SH-SY5Y (cell line): ENCODE measurements around the gene YIF1B.

Experiments used
- GATA2 ChIP-seq: IDR thresholded peaks from 2 replicates; pipeline ENCODE4 v1.6.1; 2011; ENCODE audit warnings: mild to moderate bottlenecking, low read depth, low read length
- GATA3 ChIP-seq: IDR thresholded peaks from 2 replicates; pipeline ENCODE4 v1.6.1; 2011; ENCODE audit warnings: low read depth, mild to moderate bottlenecking, low read length, moderate library complexity

GRCh38 chr19:38318660-38319059 lies 2.9 kb upstream of the YIF1B start:
- TF ChIP-seq GATA2 = no peak
- TF ChIP-seq GATA3 = no peak
